ENCODE results near the gene ZNF177. TPM values are rescaled to one million over a fixed set of nuclear protein-coding genes. Genes with fewer than 3 reads are reported as not detected.

ZNF177 gene
- total RNA-seq, 1 donor from 2014 or later: 1.4 TPM

DNA sequence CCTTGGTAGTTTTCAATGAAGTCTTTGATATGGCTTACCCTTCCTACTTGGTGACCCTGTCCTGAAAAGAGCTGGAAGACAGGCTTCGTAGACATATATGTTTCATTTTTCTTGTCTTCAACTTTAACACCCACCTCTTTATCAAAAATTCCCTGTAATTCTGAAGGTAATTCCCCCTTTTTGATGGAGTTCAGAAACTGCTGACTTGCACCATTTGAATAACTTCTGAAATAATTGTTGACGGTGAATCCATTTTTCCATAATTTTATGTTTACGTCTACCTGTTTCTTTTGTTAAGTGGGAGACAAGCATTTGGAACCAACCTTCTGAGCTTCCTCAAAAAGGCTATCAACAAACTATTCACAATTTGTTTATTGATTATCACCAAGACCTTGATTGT, 14.6 kb upstream of the ZNF177 start:
- ATAC-seq (ENCODE audit: low read depth): no peak
- Mint-ChIP-seq H3K4me1 (no peaks in the 10 kb centered on the region), H3K27ac (no peak overlapping the region), H3K9me3 (peaks cover 42% of the 10 kb centered on the region), H3K27me3 (no peaks in the 10 kb centered on the region), H3K36me3 (ENCODE audit: low read depth) (peaks cover 70% of the 10 kb centered on the region), H3K4me3 (no peak overlapping the region)
- ChIA-PET CTCF (no interaction called here), POLR2A (no interaction called here)
- intact Hi-C loops (cut with micrococcal nuclease): no loop called here
- TF ChIP-seq, protein P1, sequence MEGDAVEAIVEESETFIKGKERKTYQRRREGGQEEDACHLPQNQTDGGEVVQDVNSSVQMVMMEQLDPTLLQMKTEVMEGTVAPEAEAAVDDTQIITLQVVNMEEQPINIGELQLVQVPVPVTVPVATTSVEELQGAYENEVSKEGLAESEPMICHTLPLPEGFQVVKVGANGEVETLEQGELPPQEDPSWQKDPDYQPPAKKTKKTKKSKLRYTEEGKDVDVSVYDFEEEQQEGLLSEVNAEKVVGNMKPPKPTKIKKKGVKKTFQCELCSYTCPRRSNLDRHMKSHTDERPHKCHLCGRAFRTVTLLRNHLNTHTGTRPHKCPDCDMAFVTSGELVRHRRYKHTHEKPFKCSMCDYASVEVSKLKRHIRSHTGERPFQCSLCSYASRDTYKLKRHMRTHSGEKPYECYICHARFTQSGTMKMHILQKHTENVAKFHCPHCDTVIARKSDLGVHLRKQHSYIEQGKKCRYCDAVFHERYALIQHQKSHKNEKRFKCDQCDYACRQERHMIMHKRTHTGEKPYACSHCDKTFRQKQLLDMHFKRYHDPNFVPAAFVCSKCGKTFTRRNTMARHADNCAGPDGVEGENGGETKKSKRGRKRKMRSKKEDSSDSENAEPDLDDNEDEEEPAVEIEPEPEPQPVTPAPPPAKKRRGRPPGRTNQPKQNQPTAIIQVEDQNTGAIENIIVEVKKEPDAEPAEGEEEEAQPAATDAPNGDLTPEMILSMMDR (IDR thresholded peaks at IDR 0.05): no peak
- DNase-seq: no peak

DNA sequence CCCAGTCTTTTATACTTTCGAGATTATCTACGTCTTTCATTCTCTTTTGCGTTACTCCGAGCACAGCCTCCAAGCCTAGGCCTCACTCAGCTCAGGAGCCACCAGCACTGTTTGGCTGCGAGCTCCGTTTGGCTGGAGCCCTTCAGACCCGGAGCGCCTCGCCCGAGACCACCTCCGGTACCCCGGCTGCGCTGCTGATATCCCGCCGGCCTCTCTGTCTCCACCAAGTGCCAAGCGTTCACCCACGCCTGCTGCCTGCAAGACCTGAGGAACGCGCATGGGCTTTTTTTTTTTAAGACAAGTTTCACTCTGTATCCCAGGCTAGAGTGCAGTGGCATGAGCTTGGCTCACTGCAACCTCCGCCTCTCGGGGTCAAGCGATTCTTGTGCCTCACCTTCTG, 14.1 kb upstream of the ZNF177 start:
- ATAC-seq (ENCODE audit: low read depth): no peak
- Mint-ChIP-seq H3K4me1 (no peaks in the 10 kb centered on the region), H3K36me3 (ENCODE audit: low read depth) (peaks cover 66% of the 10 kb centered on the region), H3K27me3 (no peaks in the 10 kb centered on the region), H3K4me3 (no peak overlapping the region), H3K9me3 (peaks cover 38% of the 10 kb centered on the region), H3K27ac (no peak overlapping the region)
- CTCF ChIA-PET: no interaction called here
- DNase-seq: no peak
- intact Hi-C loops (cut with micrococcal nuclease): no loop called here
- TF ChIP-seq, protein P1 (IDR thresholded peaks at IDR 0.05): no peak
- POLR2A ChIA-PET: no interaction called here

DNA sequence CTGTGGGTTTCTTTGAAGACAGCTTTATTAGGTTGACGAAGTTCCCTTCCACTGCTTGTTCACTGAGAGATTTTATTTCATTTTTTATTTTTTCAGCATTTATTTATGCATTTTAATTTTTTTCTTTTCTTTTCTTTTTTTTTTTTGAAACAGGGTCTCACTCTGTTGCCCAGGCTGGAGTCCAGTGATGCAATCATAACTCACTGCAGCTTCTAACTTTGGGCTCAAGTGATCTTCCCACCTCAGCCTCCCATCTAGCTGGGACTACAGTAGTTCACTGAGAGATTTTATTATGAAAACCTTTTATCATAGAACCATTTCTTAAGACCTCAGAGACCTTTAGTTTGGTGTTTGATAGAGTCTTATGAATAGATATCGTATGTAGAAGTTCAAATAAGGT, 10.3 kb upstream of the ZNF177 start:
- DNase-seq (no peak), ATAC-seq (ENCODE audit: low read depth) (no peak)
- intact Hi-C loops (cut with micrococcal nuclease): no loop called here
- no peak overlapping the region for H3K4me3 Mint-ChIP-seq
- no peaks in the 10 kb centered on the region for H3K4me1 Mint-ChIP-seq
- no peak overlapping the region for H3K27ac Mint-ChIP-seq
- H3K9me3 Mint-ChIP-seq: peaks cover 30% of the 10 kb centered on the region
- peaks cover 52% of the 10 kb centered on the region for H3K36me3 Mint-ChIP-seq (ENCODE audit: low read depth)
- ChIA-PET CTCF (no interaction called here), POLR2A (no interaction called here)
- TF ChIP-seq, protein P1 (IDR thresholded peaks at IDR 0.05): no peak
- H3K27me3 Mint-ChIP-seq: no peaks in the 10 kb centered on the region

DNA sequence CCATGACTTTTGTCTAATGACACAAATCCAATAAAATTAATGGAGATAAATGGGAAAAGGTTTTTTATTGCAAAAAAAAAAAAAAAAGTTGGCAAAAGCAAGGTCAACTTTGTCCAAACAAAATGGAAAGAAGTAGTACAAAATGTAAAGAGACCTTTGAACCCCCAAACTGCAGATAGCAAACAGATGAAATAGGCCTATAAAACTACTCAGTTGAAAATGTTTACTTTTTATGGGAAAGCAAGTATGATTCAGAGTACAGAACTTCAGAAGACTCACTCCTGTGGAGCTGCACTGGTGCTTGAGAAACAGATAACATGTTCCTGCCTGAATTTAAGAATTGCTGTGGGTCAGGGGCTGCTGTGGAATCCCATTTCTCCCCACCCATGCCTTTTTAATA, 9.8 kb upstream of the ZNF177 start:
- intact Hi-C loops (cut with micrococcal nuclease): no loop called here
- peaks cover 54% of the 10 kb centered on the region for H3K36me3 Mint-ChIP-seq (ENCODE audit: low read depth)
- H3K27me3 Mint-ChIP-seq: no peaks in the 10 kb centered on the region
- DNase-seq (no peak), ATAC-seq (ENCODE audit: low read depth) (no peak)
- TF ChIP-seq, protein P1 (IDR thresholded peaks at IDR 0.05): no peak
- no peaks in the 10 kb centered on the region for H3K4me1 Mint-ChIP-seq
- no peak overlapping the region for H3K4me3 Mint-ChIP-seq
- CTCF ChIA-PET: no interaction called here
- POLR2A ChIA-PET: no interaction called here
- H3K27ac Mint-ChIP-seq: no peak overlapping the region
- H3K9me3 Mint-ChIP-seq: peaks cover 27% of the 10 kb centered on the region

DNA sequence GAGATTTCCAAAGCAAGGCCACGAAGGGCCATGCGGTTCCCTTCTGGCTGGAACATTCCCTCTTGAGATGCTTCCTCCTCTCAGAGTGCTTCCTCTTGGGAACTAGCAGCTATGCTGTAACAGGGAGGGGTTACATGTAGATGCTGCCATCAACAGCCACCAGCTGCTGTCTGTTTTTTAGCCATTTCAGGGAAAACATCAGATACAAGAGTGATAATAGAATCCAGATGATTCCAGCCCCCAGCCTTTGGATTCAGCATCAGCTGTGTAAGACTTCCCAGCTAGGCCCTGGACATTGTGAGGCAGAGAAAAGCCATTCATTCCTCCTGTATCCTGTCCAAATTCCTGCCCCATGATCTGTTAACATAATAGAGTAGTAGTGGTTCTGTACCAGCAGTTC, 8.2 kb upstream of the ZNF177 start:
- Mint-ChIP-seq H3K36me3 (ENCODE audit: low read depth) (peaks cover 49% of the 10 kb centered on the region), H3K4me3 (no peak overlapping the region), H3K27ac (no peak overlapping the region), H3K9me3 (peaks cover 22% of the 10 kb centered on the region), H3K4me1 (no peaks in the 10 kb centered on the region), H3K27me3 (no peaks in the 10 kb centered on the region)
- no peak for DNase-seq
- TF ChIP-seq, protein P1 (IDR thresholded peaks at IDR 0.05): no peak
- CTCF ChIA-PET: interaction anchor here (1.1 kb wide), 1 partner anchor 44 kb away, joined by 3 read pairs; no protein-coding TSS in a partner anchor
- no peak for ATAC-seq (ENCODE audit: low read depth)
- POLR2A ChIA-PET: no interaction called here
- intact Hi-C loops (cut with micrococcal nuclease): no loop called here
